Stimulated activated CD4-positive, alpha-beta T cell treated with anti-CD3 and anti-CD28 coated beads, TNF-alpha, amount 100 ng/mL, for 48 hours (primary cell): ENCODE results near the gene PSTK.

Experiments used
- DNase-seq, 3 donors: peaks; one replicate each; pipeline ENCODE4 v3.0.0-alpha.2; 2020; ENCODE audit warnings: low read depth in 3 of 3

The PSTK gene

DNA sequence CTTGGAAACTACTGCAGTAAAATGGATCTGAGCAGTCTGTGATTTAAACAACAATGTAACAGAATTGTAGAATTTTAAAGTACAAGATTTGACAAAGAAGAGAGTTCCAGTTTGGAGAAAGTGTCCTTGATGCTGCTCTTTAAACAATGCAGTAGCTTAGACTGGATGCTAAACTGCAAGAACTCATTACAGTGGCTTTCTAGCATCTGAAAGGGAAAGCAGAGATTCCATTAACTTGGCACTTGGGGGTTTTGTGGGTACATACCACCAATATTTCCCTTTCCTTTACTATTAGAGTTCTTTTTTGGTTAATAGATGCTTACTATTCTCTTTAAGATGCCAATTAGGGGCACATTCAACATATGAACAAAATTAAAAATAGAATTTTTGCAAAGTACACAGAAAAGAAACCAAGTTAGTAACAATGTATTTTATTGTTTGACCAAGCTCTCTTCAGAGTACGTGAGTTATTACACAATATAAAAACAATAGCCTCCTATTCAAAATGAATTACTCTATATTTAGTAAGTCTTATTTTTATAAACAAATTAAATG, 11.9 kb downstream of the PSTK start:
- DNase-seq, result no peak

DNA sequence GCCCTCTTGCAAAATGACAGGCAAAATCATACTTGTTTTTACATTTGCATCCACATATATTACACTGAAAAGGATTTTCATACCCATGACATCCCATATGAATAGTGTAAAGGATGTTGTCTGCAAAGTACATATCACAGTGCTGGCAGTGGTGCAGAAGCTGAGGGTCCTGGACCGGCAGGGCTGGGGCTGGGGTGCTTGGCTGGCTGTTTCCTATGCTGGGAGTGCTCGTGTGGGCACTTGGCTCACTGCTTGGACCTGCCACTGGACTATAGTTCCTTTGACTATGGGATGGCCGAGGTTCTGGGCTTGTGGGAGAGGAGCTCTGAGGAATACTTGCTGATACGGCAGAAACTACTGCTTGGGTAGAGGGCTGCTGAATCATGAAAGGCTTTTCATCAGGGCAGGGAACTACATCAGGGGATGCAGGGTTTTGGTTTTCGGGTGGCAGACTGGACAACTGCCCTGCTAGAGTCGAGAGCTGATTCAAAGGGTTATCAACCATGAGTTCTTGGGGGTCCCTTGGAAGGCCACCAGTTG, 13.7 kb downstream of the PSTK start:
- no peak for DNase-seq

- DNase-seq, result no peak
Observed at GRCh38 chr10:122995936-122996335, 15.7 kb downstream of the PSTK start.

- no peak for DNase-seq
Observed at GRCh38 chr10:122997864-122998263, 17.7 kb downstream of the PSTK start.

DNA sequence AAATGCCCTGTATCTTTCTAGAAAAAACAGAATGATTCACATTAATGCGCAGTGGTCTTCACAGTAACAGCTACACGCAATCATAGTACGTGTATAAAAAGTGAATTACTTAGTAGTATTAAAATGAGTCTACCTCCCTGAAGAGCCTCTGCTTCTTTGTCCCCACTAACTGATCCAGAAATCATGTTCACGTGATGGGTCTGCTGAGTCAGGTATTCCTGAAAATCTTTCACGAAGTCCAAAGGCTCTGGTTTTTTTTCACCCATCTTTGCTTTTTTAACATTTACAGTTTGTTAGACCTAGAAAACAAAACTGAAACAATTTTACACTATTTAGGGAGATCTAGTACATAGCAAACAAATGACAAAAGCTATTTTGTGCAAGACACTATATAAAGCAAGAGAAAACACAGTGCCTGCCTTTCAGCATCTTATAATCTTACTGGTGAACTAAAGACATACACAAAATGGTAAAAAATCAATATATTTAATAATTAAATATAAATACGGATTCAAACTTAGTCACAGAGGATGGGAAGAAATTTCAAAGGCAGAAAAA, 18.2 kb downstream of the PSTK start:
- DNase-seq, result no peak

GRCh38 chr10:122998934-122999333, 18.7 kb downstream of the PSTK start:
- no peak for DNase-seq

GRCh38 chr10:122999347-122999746, 19.1 kb downstream of the PSTK start:
- no peak for DNase-seq

- DNase-seq, result no peak
Observed at GRCh38 chr10:123000155-123000554, 20.0 kb downstream of the PSTK start.

DNA sequence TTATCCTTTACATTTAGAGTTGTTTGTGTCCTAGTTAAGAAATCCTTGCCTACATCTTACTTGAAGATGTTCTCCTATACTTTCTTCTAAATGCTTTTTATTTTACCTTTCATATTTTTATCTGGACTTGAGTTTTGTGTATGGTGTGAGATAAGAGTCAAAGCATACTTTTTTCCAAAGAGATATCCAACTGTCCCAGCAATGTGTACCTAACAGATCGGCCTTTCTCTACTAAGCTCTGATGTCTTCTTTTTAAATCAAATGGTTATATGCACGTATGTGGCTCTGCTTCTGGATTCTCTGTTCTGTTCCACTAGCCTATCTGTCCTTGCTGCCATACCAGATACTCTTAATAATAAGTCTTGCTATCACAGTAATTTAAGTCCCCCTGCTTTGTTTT, 21.2 kb downstream of the PSTK start:
- DNase-seq, result no peak

GRCh38 chr10:123004298-123004697, 24.1 kb downstream of the PSTK start:
- no peak for DNase-seq

DNA sequence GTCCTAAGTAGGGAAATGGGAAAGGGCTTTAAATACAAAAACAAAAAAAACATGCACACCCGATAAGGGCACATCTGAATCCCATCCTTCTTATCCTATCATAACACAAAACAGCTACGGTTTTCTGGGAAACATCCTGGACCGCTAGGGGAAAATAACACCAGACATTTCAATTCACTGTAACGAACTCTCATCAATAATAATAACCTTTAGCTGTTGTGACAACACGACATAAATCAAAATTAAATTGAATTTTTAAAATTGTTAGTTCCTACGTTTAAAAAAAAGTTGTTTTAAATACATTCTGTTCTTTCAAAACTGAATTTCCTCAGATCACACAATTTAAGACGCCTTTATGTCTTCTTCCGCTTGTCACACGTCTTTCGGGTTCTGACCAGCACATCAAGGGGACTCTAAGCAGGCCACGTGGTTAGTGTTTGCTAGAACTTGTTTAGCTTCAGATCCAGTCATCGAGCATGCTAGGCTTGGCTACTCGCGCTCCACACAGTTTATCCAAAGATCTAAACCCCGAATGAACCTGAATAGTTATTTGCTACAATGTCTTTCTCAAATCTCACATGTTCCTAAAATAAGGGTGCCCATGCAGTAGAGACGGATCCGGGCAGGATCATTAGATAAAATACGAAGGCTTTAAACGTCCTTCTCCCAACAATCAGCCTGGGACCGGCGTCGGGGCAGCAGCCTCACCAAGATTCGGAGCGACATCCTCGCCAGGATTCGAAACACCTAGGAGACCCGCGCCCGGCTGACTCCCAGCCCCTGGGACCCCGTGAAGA, 27.6 kb downstream of the PSTK start:
- peak; percentile 18 to 23 (median 18) for DNase-seq

DNA sequence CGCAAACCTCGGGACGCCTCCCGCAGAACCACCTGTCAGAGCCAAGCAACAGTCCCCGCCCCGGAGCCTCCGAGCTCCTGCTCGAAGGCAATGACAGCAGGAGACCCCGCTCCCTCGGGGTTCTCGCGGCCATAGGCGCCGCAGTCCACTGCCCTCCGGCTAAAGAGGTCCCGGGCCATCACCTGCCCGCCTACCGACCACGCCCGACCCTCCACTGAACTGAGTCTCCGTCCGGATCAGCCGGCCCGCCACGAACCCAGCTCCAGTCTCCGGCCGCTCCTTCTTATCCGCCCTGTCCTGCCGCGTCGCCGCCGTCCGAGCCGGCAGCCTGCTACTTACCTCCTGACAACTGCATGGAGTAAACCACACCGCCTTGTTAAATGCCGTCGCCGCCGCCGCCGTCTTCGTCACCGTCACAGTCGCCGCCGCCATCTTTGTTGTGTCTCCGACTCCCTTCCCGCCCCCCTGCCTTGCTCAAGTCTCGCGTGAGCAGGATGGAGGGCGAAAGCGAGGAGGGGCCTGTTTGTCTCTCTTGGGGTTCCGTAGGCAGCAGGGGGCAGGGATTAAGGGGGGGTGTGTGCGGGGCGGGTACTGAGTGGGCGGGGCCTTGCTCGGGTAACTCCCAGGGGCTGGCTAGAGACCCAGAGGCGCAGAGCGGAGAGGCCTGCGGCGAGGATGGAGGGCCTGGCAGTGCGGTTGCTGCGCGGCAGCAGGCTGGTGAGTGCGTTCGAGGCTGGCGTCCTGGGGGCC, 28.3 kb downstream of the PSTK start, which contains the start of the genes ACADSB and IKZF5:
Gene ACADSB, plus strand, starts transcription at position 652 of the 750 bp plus-strand sequence. Its CDS starts 24 bp downstream, at position 676.
Gene IKZF5, minus strand, starts transcription at position 441 of the 750 bp plus-strand sequence. CDS start 10,170 bp downstream, outside the sequence.
- peak; percentile 90 to 94 (median 94) for DNase-seq

GRCh38 chr10:123009105-123009820, 29.1 kb downstream of the PSTK start:
- DNase-seq, result no peak

DNA sequence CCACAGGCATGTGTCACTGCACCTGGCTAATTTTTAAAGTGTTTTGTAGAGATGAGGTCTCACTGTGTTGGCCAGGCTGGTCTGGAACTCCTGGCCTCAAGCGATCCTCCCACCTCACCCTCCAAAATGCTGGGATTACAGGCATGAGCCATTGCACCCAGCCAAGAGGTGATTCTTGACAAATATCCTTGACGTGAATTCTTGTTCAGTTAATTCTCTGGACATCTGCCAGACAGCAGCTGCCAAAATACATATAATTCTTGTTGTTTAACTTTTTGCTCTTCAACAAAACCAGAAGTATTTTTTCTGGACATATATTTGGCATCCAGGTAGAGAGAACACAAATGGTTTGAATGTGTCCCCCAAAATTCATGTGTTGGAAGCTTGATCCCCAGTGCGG, 31.8 kb downstream of the PSTK start:
- no peak for DNase-seq

DNA sequence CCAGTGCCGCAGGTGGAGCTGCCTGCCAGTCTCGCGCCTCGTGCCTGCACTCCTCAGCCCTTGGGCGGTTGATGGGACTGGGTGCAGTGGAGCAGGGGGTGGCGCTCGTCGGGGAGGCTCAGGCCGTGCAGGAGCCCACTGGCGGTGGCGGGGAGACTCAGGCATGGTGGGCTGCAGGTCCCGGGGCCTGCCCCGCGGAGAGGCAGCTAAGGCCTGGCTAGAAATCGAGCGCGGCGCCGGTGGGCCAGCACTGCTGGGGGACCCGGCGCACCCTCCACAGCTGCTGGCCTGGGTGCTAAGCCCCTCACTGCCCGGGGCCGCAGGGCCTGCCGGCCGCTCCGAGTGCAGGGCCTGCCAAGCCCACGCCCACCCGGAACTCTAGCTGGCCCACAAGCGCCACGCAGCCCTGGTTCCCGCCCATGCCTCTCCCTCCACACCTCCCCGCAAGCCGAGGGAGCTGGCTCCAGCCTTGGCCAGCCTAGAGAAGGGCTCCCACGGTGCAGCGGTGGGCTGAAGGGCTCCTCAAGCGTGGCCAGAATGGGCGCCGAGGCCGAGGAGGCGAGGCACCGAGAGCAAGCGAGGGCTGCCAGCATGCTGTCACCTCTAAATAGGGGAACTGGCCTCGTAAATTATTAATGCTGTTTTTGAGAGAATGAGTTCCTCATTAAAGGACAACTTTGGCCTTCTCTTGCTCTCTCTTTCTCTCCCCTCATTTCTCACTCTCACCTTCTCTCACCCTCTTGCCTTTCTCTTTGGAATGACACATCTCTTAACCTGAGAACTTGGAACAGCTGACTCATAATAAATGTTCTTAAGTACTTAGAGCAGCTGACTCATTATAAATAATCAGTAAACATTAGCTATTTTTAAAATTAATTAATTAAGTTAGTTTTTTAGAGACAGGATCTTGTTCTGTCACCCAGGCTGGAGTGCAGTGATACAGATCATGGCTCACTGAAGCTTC, 33.5 kb downstream of the PSTK start:
- no peak for DNase-seq

DNA sequence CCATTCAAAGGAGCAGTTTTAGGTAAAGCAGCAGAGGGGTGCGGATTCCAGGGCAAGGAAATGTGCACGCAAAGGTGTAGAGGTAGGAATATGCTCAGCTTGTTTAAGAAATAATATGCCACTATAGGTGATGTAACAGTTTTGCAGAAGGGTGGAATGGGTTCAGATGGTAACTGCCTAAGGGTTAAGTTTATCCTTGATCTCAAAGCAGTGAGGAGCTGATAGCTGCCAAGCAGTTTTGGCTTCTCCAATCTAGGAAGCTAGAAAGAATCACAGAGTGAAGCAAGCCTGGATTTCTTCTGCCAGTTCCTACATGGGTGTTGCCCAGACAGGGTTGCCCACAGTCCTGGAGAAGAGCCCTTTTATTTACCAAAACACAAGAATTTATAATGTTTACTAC, 34.6 kb downstream of the PSTK start:
- DNase-seq, result no peak

- no peak for DNase-seq
Observed at GRCh38 chr10:123016228-123016627, 36.0 kb downstream of the PSTK start.

GRCh38 chr10:123017421-123018165, 37.4 kb downstream of the PSTK start:
- no peak for DNase-seq

GRCh38 chr10:123018531-123018930, 38.3 kb downstream of the PSTK start:
- DNase-seq, result no peak
